Keratinocyte (primary cell): ENCODE results near the gene ARL11. TPM values are rescaled to one million over a fixed set of nuclear protein-coding genes. Genes with fewer than 3 reads are reported as not detected.
"Not testable (repeated sequence)": the region's sequence is repeated elsewhere in the genome, so short reads cannot be mapped to it uniquely, and the experiment has no call there.

Source experiments
- DNase-seq: peaks from one replicate; pipeline ENCODE4 v3.0.0-alpha.2; 2011; ENCODE audit warnings: low read depth, missing footprints, low spot score
- FAIRE-seq: peaks from 2 replicates; lab custom pipeline; 2011; peaks lifted over from hg19 to GRCh38; lab: Jason Lieb, UNC
- H2AFZ ChIP-seq: 2 replicates; pipeline ENCODE4 v1.6.0; 2012; ENCODE audit warnings: low read length, control low read depth, inconsistent platforms; ENCODE audit not compliant: control insufficient read depth
- H3K27ac ChIP-seq: 2 replicates; pipeline ENCODE4 v1.5.1; 2011; ENCODE audit warnings: low read length; ENCODE audit not compliant: control insufficient read depth, insufficient read depth
- H3K27me3 ChIP-seq: 3 replicates; pipeline ENCODE4 v1.6.0; 2011; ENCODE audit warnings: low read length; ENCODE audit not compliant: control insufficient read depth, insufficient read depth; ENCODE audit errors: extremely low read depth
- H3K36me3 ChIP-seq, 2 experiments: 2 replicates in 1 of 2; 3 replicates in 1 of 2; pipeline ENCODE4 v1.5.1; 2011; ENCODE audit warnings: low read length in 2 of 2, mild to moderate bottlenecking in 1 of 2; ENCODE audit not compliant: control insufficient read depth in 2 of 2, insufficient read depth in 2 of 2; ENCODE audit errors: extremely low read depth in 1 of 2
- H3K4me1 ChIP-seq: 3 replicates; pipeline ENCODE4 v1.5.1; 2011; ENCODE audit warnings: low read length; ENCODE audit not compliant: control insufficient read depth, insufficient read depth; ENCODE audit errors: extremely low read depth
- H3K4me2 ChIP-seq: 3 replicates; pipeline ENCODE4 v1.6.0; 2011; ENCODE audit warnings: low read depth, low read length; ENCODE audit not compliant: control insufficient read depth, insufficient read depth; ENCODE audit errors: extremely low read depth
- H3K4me3 ChIP-seq, 3 experiments: fragments of 200-600 bp in 1 of 3; sonication (generic) in 1 of 3; 2 replicates in 2 of 3; 3 replicates in 1 of 3; pipeline ENCODE4 v1.5.1; 2011 to 2016; ENCODE audit warnings: low read length in 3 of 3, mild to moderate bottlenecking in 3 of 3, control low read depth in 2 of 3, inconsistent platforms in 1 of 3, low read depth in 1 of 3, mixed read lengths in 1 of 3, mixed run types in 1 of 3, moderate library complexity in 1 of 3; ENCODE audit not compliant: control insufficient read depth in 2 of 3, insufficient read depth in 2 of 3; ENCODE audit errors: extremely low read depth in 1 of 3
- H3K79me2 ChIP-seq: 2 replicates; pipeline ENCODE4 v1.6.0; 2012; ENCODE audit warnings: low read length; ENCODE audit not compliant: control insufficient read depth, insufficient read depth
- H3K9ac ChIP-seq: 3 replicates; pipeline ENCODE4 v1.6.0; 2011; ENCODE audit warnings: low read length; ENCODE audit not compliant: control insufficient read depth, insufficient read depth; ENCODE audit errors: extremely low read depth
- H3K9me1 ChIP-seq: 3 replicates; pipeline ENCODE4 v1.6.0; 2011; ENCODE audit warnings: low read length; ENCODE audit not compliant: control insufficient read depth, insufficient read depth; ENCODE audit errors: extremely low read depth
- H3K9me3 ChIP-seq: 2 replicates; pipeline ENCODE4 v1.5.1; 2012; ENCODE audit warnings: low read depth, low read length; ENCODE audit not compliant: control insufficient read depth
- H4K20me1 ChIP-seq: 3 replicates; pipeline ENCODE4 v1.6.0; 2011; ENCODE audit warnings: low read length; ENCODE audit not compliant: control insufficient read depth, insufficient read depth; ENCODE audit errors: extremely low read depth
- dilution Hi-C: fragments of 300-500 bp; cut with MboI; formaldehyde crosslinking; loops from one replicate; pipeline ENCODE4 v1.7.0; 2020; ENCODE audit warnings: low sequenced_read_pairs; ENCODE audit not compliant: extremely low pct_ligation_motif_present
- polyA plus RNA-seq, 5 experiments: library from polyadenylated mRNA; depleted of rRNA in 3 of 5; stranded (reverse) in 3 of 5; stranded (forward) in 1 of 5; unstranded in 1 of 5; fragments of >200 nt; gene quantifications; 1 replicate in 1 of 5; 2 replicates in 3 of 5; 3 replicates in 1 of 5; pipeline versions ENCODE4 v1.2.1 to v1.2.3, GENCODE V29; 2011 to 2012; ENCODE audit warnings: missing spikeins in 2 of 5, low read depth in 1 of 5, low replicate concordance in 1 of 5
- TF ChIP-seq, protein P1 (sequence below), 3 experiments: IDR thresholded peaks in 1 of 3; conservative IDR thresholded peaks in 1 of 3; optimal IDR thresholded peaks in 1 of 3; 2 replicates in 2 of 3; 3 replicates in 1 of 3; pipeline versions ENCODE3 to v1.5.1; 2011; ENCODE audit warnings: low read length in 3 of 3, mild to moderate bottlenecking in 3 of 3, moderate library complexity in 2 of 3, control low read depth in 1 of 3, inconsistent platforms in 1 of 3; ENCODE audit not compliant: insufficient read depth in 2 of 3; ENCODE audit errors: extremely low read depth in 1 of 3

The ARL11 gene
- polyA plus RNA-seq, 1 donor (not counting 4 experiments of a cell fraction or from before 2014, with no cell fraction given) = 0.55 TPM

DNA sequence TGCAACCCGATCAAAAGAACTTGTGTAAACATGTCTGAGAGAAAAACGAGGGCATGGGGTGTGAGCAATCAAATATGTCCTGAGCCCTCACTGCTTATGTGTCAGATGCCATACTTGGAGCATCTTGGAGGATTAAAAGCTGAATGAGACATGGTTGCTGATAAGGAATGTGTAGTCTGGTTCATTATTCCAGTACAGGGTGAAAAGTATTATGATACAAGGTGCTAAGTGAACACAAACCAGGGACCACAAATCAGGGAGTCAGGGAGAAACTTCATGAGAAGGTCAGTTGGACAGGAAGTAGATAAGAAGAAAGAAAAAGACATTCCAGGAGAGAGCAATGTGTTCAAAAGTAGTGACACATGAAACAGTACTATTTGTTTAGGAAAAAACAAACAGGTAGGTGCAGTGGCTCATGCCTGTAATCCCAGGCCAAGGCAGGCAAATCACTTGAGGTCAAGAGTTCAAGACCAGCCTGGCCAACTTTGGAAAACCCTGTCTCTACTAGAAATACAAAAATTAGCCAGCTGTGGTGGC is 40.9 kb upstream of the ARL11 start:
- no peaks in the 10 kb centered on the region for H3K9me1 ChIP-seq
- peak overlapping the region; percentile 84 for H3K4me2 ChIP-seq
- no peaks in the 10 kb centered on the region for H3K9me3 ChIP-seq
- H3K9ac ChIP-seq = peak overlapping the region; percentile 47
- H3K79me2 ChIP-seq = peaks cover 26% of the 10 kb centered on the region
- H3K4me3 ChIP-seq = peak overlapping the region in 2 of 3 experiments; percentile 44 to 54
- dilution Hi-C loops = no loop called here
- DNase-seq = no peak
- no peaks in the 10 kb centered on the region for H3K27me3 ChIP-seq
- peak; percentile 92 for FAIRE-seq
- peak overlapping the region; percentile 63 for H2AFZ ChIP-seq
- H4K20me1 ChIP-seq = no peaks in the 10 kb centered on the region
- peaks cover 0 to 3% of the 10 kb centered on the region in 2 experiments for H3K36me3 ChIP-seq
- H3K4me1 ChIP-seq = peaks cover 26% of the 10 kb centered on the region
- TF ChIP-seq, protein P1, sequence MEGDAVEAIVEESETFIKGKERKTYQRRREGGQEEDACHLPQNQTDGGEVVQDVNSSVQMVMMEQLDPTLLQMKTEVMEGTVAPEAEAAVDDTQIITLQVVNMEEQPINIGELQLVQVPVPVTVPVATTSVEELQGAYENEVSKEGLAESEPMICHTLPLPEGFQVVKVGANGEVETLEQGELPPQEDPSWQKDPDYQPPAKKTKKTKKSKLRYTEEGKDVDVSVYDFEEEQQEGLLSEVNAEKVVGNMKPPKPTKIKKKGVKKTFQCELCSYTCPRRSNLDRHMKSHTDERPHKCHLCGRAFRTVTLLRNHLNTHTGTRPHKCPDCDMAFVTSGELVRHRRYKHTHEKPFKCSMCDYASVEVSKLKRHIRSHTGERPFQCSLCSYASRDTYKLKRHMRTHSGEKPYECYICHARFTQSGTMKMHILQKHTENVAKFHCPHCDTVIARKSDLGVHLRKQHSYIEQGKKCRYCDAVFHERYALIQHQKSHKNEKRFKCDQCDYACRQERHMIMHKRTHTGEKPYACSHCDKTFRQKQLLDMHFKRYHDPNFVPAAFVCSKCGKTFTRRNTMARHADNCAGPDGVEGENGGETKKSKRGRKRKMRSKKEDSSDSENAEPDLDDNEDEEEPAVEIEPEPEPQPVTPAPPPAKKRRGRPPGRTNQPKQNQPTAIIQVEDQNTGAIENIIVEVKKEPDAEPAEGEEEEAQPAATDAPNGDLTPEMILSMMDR (optimal IDR thresholded peaks at IDR 0.05 in 1 of 3, IDR thresholded peaks at IDR 0.05 in 1 of 3, conservative IDR thresholded peaks at IDR 0.05 in 1 of 3; ENCODE audit: extremely low read depth in 1 of 3, insufficient read depth in 2 of 3, low read length in 3 of 3) = no peak
- H3K27ac ChIP-seq = peak overlapping the region; percentile 87

DNA sequence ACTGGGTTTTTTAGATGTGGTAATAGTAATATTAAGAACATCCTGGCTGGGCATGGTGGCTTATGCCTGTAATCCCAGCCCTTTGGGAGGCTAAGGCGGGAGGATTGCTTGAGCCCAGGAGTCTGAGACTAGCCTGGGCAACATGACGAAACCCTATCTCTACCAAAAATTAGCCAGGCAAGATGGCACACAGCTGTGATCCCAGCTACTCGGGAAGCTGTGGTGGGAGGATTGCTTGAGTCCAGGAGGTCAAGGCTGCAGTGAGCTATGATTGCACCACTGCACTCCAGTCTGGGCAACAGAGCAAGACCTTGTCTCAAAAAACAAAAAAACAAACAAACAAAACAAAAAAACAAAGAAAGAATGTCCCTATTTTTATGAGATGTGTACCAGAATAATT is 37.6 kb upstream of the ARL11 start:
- FAIRE-seq, H3K9me1 ChIP-seq, H3K4me3 ChIP-seq, H3K9ac ChIP-seq, H3K36me3 ChIP-seq, DNase-seq, H3K79me2 ChIP-seq, dilution Hi-C loops, H2AFZ ChIP-seq, H3K27ac ChIP-seq, H3K4me2 ChIP-seq, H3K27me3 ChIP-seq, H4K20me1 ChIP-seq, H3K9me3 ChIP-seq: not testable (repeated sequence)
- H3K4me1 ChIP-seq = peaks cover 22% of the 10 kb centered on the region

DNA sequence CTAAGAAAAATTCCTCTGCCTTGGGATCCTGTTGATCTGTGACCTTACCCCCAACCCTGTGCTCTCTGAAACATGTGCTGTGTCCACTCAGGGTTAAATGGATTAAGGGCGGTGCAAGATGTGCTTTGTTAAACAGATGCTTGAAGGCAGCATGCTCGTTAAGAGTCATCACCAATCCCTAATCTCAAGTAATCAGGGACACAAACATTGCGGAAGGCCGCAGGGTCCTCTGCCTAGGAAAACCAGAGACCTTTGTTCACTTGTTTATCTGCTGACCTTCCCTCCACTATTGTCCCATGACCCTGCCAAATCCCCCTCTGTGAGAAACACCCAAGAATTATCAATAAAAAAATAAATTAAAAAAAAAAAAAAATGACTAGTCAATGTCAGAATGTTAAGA is 34.4 kb upstream of the ARL11 start:
- H3K4me3 ChIP-seq, H3K9me1 ChIP-seq, H3K79me2 ChIP-seq, H3K27ac ChIP-seq, H3K4me1 ChIP-seq, DNase-seq, H2AFZ ChIP-seq, H3K36me3 ChIP-seq, FAIRE-seq, H3K9me3 ChIP-seq, H3K27me3 ChIP-seq, H4K20me1 ChIP-seq, H3K9ac ChIP-seq, H3K4me2 ChIP-seq, dilution Hi-C loops: not testable (repeated sequence)
